ENCODE measurements around the gene FSIP1.

FSIP1 gene

DNA sequence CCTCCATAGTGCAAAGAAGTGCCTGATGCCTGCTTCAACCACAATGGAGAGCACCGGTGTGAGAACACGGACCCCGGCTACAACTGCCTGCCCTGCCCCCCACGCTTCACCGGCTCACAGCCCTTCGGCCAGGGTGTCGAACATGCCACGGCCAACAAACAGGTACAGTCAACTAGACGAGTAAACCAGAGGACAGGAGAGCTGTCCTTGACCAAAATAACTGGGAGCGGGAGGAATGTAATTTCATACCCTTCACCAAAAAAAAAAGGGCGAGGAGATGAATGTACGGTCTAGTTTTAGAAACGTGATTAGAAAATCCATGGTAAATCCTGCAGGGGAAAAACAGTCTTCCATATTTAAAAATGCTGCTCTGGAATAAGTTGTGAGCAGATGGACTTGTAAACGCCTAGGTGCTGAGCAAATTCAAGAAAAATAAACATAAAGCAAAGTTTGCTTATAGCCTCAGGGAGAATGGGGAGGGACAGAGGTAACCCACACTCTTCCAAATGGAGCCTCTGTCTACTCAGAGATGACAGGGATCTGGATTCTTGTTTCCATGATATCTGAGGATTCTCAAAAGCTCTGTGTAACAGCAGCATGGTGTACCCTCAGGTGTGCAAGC lies 193.3 kb downstream of the FSIP1 start:
- H3K4me3 ChIP-seq (ENCODE audit: low read length): no peak overlapping the region
- no peak for TF ChIP-seq ZNF274 (IDR thresholded peaks at IDR 0.05; ENCODE audit: low read depth, low read length)

DNA sequence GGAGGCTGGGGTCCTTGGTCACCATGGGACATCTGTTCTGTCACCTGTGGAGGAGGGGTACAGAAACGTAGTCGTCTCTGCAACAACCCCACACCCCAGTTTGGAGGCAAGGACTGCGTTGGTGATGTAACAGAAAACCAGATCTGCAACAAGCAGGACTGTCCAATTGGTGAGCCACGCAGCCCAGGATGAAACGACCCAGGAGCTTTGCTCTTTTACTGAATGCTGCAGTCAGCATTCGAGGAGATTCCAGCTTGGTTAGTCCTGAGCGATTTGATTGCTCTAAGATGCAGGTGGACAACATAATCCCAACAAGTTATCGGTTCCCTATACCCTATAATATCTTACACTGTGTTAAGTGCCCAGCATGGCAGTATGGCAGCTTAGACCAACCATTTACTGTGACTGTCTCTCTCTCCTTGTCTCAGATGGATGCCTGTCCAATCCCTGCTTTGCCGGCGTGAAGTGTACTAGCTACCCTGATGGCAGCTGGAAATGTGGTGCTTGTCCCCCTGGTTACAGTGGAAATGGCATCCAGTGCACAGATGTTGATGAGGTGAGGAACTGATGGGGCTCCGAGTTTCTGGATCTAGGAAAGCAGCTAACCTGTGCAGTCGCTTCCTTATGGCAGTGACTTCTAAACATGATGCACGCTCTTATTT lies 194.0 kb downstream of the FSIP1 start:
- no peak for TF ChIP-seq ZNF274 (IDR thresholded peaks at IDR 0.05; ENCODE audit: low read depth, low read length)
- no peak overlapping the region for H3K4me3 ChIP-seq (ENCODE audit: low read length)

DNA sequence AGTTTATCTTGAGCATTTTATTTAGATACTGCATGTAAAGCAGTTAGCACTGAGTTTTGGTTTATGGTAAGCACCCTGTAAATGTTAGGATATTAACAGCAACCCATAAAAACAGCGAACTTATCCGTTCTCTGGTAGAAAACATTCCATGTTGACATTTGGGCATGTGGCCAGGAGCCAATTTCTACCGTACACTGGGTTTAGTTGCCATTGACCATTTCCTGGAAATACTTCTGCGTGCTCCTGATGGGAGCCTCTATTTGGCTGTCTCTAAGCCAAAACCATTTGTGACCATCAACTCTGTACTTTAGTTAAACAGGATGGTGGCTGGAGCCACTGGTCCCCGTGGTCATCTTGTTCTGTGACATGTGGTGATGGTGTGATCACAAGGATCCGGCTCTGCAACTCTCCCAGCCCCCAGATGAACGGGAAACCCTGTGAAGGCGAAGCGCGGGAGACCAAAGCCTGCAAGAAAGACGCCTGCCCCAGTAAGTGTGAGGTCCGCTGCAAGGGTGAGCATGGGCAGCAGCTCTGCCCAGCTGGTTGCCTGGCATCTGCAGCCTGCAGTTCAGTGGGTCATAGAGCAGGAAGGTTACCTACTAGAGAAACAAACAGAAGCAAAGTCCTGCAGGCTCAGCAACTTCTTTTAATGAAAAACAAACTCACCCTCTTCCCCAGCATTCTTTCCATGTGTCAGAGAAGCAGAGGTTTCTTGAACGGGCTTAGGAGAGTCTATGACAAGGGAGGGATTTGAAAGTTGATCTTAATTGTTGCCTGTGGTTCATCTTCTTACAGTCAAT lies 194.7 kb downstream of the FSIP1 start:
- no peak overlapping the region for H3K4me3 ChIP-seq (ENCODE audit: low read length)
- no peak for TF ChIP-seq ZNF274 (IDR thresholded peaks at IDR 0.05; ENCODE audit: low read depth, low read length)

DNA sequence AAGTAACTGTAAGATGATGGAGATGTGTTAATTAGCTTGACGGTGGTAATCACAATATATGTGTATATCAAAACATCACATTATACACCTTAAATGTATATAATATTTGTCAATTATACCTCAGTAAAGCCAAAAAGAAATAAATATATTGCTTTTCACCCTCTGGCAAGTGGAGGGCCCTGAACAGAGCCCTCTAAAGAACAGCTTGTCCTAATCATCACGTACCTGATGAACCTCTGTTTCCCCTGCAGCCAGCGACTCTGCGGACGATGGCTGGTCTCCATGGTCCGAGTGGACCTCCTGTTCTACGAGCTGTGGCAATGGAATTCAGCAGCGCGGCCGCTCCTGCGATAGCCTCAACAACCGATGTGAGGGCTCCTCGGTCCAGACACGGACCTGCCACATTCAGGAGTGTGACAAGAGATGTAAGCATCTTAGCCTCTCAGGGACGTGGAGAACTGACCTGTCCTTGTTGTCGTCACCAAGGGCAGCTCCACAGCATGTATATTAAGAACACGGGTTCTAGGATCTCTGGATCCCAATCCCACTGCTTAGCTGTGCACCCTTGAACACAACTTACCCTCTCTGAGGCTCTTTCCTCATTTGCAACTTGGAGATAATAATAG lies 195.4 kb downstream of the FSIP1 start:
- H3K4me3 ChIP-seq (ENCODE audit: low read length): no peak overlapping the region
- no peak for TF ChIP-seq ZNF274 (IDR thresholded peaks at IDR 0.05; ENCODE audit: low read depth, low read length)

DNA sequence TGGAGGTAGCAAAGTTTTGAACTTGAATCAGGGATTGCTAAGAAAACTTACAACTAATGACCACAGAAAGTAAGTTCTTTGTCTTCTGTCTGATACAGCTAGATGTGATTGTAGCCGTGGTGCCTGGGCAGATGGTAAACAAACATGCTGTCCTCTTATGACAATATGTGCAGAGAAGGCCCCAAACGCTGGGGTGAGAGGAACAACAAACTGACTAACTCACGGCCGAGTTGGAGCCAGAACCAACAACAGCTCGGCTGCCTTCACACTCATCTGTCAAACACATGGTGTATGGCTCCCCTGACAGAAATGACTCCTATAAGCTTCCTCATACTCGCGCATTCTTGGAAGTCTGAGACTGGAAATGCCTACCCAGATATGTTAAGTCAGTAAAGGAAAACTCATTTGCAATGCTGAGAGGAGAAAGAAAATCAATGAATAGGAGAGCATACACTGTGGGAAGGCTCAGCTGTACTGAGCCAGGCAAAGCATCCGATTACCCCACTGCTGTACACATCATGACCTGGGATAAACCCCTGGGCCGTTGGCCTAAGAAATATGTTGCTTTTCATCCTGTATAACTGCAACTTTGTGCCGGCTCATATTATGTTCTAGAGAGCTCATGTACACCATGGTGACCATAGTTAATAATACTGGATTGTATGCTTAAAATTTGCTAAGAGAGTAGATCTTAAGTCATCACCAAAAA lies 196.1 kb downstream of the FSIP1 start:
- no peak for TF ChIP-seq ZNF274 (IDR thresholded peaks at IDR 0.05; ENCODE audit: low read depth, low read length)
- H3K4me3 ChIP-seq (ENCODE audit: low read length): no peak overlapping the region

DNA sequence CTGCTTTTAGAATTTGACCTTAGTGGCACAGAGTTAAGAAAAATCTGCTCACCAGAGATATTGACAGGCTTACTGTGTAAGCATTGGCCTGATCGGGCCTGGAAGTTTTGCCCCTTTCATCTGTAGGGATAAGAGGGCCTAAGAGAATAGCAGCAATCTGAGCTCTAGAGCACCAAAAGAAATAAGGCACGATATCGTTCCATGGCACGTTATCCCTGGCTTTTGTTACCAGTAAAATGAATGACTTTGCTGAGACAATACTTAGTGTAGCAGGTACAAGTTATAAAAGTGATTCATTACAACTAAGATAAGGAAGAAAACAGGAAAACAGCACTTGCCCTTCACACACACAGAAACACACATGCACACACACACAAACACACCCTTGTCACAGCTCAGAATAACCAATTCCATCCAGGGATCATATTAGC lies 196.8 kb downstream of the FSIP1 start:
- H3K4me3 ChIP-seq (ENCODE audit: low read length): no peak overlapping the region
- no peak for TF ChIP-seq ZNF274 (IDR thresholded peaks at IDR 0.05; ENCODE audit: low read depth, low read length)

DNA sequence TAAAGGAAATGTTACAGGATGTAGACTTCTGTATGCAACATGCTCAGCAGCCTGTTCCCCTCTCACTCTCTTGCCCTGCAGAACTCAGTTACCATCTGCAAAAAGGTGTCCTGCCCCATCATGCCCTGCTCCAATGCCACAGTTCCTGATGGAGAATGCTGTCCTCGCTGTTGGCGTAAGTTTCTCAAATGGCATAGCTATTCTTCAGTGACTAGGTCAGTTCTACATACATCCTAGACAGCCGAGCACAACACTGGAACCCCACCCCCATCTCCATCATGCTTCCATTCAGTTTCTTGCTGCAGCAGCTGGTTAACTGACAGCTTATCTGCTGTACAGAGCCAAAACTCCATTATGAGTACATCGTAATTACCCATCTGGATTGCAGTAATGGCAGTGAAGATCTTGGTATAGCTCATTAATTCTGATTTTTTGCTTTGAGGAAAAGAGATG lies 197.2 kb downstream of the FSIP1 start:
- H3K4me3 ChIP-seq (ENCODE audit: low read length): no peak overlapping the region
- no peak for TF ChIP-seq ZNF274 (IDR thresholded peaks at IDR 0.05; ENCODE audit: low read depth, low read length)

DNA sequence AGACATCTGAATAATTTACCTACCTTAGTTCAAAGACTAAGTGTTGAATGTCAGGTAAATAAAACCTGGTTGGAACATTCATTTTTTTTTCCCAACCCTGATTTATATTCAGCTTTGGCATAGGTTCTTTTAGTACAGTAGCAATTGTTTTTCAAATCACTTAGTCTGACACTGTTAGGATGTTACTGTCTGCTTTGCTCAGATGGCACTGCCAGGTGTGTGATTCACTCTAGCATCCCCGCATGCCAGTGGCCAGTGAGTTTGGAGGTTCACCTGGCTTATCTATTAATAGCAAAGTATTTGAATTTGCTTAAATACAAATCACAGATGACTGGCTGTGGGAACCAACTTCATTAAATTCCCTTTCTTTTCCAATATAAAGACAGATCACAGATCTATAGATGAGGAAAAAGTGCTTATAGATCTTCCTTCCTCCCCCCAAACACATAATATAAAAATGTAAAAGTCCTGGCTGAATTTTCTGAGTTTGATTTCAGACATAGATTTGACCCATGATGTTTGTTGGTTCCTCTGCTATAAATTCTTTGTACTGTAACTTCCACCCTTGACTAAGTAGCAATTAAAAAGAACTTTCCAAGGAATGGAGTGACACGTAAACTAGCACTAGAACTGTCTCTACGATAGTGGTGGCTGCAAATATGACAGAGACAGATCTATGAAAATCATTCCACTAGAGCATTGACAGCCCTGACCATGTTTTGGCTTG lies 197.8 kb downstream of the FSIP1 start:
- no peak overlapping the region for H3K4me3 ChIP-seq (ENCODE audit: low read length)

DNA sequence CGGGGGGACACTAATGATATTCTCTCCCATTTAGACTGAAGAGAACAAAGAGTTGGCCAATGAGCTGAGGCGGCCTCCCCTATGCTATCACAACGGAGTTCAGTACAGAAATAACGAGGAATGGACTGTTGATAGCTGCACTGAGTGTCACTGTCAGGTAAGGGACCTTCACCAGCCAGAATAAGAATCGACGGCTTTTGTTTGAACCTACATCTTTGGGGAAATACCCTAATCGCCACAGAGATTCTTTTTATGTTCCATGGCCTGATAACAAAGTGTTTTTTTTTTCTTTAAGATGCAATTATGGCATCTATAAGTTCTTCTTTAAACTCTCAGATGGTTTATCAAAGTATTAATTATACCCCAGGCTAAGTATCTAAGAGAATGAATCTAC lies 198.4 kb downstream of the FSIP1 start:
- H3K4me3 ChIP-seq (ENCODE audit: low read length): no peak overlapping the region
- TF ChIP-seq ZNF274 (IDR thresholded peaks at IDR 0.05; ENCODE audit: low read depth, low read length): no peak

More for the DNA sequence above, 197.8 kb downstream of the FSIP1 start:
- no peak for TF ChIP-seq ZNF274 (IDR thresholded peaks at IDR 0.05; ENCODE audit: low read depth, low read length)

DNA sequence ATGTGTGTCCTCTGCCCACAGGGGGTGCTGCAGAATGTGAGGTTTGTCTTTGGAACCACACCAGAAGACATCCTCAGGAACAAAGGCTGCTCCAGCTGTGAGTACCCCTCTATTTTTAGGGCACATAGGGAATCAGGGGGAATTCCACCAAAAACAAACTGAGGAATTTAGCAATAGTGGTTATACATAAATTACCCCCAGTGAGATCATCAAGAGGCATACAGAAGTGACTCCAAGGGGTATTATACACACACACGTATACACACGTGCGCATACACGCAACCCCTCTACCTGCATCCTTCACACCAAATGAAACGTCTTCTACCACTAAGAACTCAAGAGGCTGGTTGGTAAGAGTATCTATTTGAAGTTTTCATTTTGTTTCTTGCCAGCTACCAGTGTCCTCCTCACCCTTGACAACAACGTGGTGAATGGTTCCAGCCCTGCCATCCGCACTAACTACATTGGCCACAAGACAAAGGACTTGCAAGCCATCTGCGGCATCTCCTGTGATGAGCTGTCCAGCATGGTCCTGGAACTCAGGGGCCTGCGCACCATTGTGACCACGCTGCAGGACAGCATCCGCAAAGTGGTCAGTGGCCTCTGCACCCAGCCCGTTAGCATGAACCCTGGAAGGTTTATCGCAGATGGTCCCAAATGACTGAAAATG lies 198.9 kb downstream of the FSIP1 start:
- H3K4me3 ChIP-seq (ENCODE audit: low read length): no peak overlapping the region
- TF ChIP-seq ZNF274 (IDR thresholded peaks at IDR 0.05; ENCODE audit: low read depth, low read length): no peak

DNA sequence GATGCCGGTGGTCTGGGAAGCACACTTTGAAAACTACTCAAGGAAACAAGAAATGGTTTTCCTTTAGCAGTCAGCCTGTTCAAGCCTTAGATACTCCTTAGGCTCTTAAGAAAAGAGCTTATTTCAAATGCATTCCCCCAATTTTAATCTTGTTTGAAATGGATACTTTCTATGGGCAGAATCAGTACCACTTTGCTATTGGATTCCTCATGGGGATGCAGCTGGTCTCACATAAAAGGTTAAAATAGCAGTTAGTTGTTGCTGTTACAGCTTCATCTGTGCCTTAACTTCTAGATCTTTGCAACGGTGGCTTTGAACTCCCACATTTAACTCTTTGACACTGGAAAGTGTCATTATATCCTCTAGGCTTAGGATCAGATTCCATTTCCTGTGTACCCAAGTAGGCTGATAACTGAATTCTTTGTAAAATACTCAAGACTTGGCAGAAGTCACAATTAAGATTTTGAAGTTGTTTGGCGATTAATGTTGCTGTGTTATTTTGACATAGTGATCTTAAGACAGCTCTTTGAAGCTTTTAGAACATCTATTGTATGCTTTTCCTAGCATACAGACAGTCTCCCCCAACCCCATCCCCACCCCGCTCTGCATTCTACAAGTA lies 199.6 kb downstream of the FSIP1 start:
- TF ChIP-seq ZNF274 (IDR thresholded peaks at IDR 0.05; ENCODE audit: low read depth, low read length): no peak
- H3K4me3 ChIP-seq (ENCODE audit: low read length): no peak overlapping the region

DNA sequence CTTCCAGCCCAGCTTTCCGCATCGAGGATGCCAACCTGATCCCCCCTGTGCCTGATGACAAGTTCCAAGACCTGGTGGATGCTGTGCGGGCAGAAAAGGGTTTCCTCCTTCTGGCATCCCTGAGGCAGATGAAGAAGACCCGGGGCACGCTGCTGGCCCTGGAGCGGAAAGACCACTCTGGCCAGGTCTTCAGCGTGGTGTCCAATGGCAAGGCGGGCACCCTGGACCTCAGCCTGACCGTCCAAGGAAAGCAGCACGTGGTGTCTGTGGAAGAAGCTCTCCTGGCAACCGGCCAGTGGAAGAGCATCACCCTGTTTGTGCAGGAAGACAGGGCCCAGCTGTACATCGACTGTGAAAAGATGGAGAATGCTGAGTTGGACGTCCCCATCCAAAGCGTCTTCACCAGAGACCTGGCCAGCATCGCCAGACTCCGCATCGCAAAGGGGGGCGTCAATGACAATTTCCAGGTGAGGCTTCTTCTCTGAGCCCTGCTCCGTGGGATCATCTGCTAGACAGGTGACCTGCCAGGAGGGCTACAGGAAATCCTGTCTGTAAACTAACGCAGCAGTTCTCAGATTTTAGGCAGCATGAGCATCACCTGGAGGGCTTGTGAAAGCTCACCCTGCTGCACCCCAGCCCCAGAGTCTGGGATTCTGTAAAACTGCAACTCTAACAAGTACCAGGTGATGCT lies 200.2 kb downstream of the FSIP1 start:
- TF ChIP-seq ZNF274 (IDR thresholded peaks at IDR 0.05; ENCODE audit: low read depth, low read length): no peak
- H3K4me3 ChIP-seq (ENCODE audit: low read length): no peak overlapping the region

Data from GM08714 (cell line).